HG03045 (cell line): ENCODE measurements around the gene IL12B.
"Not testable (repeated sequence)": the region's sequence is repeated elsewhere in the genome, so short reads cannot be mapped to it uniquely, and the experiment has no call there.

Source experiments
- ATAC-seq: cut with Tn5 transposase; IDR thresholded peaks from one replicate; pipeline ENCODE4 v1.9.1; 2021; ENCODE audit warnings: mild to moderate bottlenecking, moderate library complexity; ENCODE audit not compliant: unreplicated experiment

Gene IL12B

GRCh38 chr5:159330131-159330800, at the start of gene IL12B:
IL12B (minus strand) TSS chr5:159330487; CDS start chr5:159326782, 3,705 bp downstream.
- ATAC-seq, result no peak

- ATAC-seq, result no peak
These were observed 47.4 kb upstream of the IL12B start for GRCh38 chr5:159377653-159378052.

GRCh38 chr5:159367866-159368265, 37.6 kb upstream of the IL12B start:
- ATAC-seq, result not testable (repeated sequence)

- not testable (repeated sequence) for ATAC-seq
These were observed 36.5 kb upstream of the IL12B start for GRCh38 chr5:159366776-159367175.

- no peak for ATAC-seq
These were observed 31.9 kb upstream of the IL12B start for GRCh38 chr5:159362220-159362619.

GRCh38 chr5:159359871-159360270, 29.6 kb upstream of the IL12B start:
- not testable (repeated sequence) for ATAC-seq

GRCh38 chr5:159359408-159359807, 29.1 kb upstream of the IL12B start:
- no peak for ATAC-seq

- ATAC-seq, result no peak
These were observed 23.5 kb upstream of the IL12B start for GRCh38 chr5:159353661-159354252.

- ATAC-seq, result not testable (repeated sequence)
These were observed 20.4 kb upstream of the IL12B start for GRCh38 chr5:159350644-159351043.

GRCh38 chr5:159350216-159350615, 19.9 kb upstream of the IL12B start:
- ATAC-seq, result not testable (repeated sequence)

- ATAC-seq, result no peak
These were observed 15.6 kb upstream of the IL12B start for GRCh38 chr5:159345861-159346260.

- ATAC-seq, result no peak
These were observed 15.0 kb upstream of the IL12B start for GRCh38 chr5:159345336-159345735.

- ATAC-seq, result no peak
These were observed 13.2 kb upstream of the IL12B start for GRCh38 chr5:159343295-159344094.

GRCh38 chr5:159342840-159343239, 12.6 kb upstream of the IL12B start:
- ATAC-seq, result no peak

GRCh38 chr5:159341906-159342310, 11.6 kb upstream of the IL12B start:
- ATAC-seq, result no peak

- ATAC-seq, result no peak
These were observed 10.9 kb upstream of the IL12B start for GRCh38 chr5:159341145-159341544.

GRCh38 chr5:159340511-159340910, 10.2 kb upstream of the IL12B start:
- ATAC-seq, result no peak

GRCh38 chr5:159339460-159339859, 9.2 kb upstream of the IL12B start:
- ATAC-seq, result no peak

GRCh38 chr5:159338118-159338517, 7.8 kb upstream of the IL12B start:
- ATAC-seq, result no peak

- ATAC-seq, result no peak
These were observed 7.0 kb upstream of the IL12B start for GRCh38 chr5:159337016-159337955.

GRCh38 chr5:159336586-159336985, 6.3 kb upstream of the IL12B start:
- ATAC-seq, result no peak
